GM06990 (cell line): ENCODE measurements around the gene TNFRSF8.
"Not testable (repeated sequence)": the region's sequence is repeated elsewhere in the genome, so short reads cannot be mapped to it uniquely, and the experiment has no call there.

Experiments used
- DNase-seq: peaks from one replicate; pipeline ENCODE4 v3.0.0-alpha.2; 2011; ENCODE audit not compliant: insufficient read length; ENCODE audit errors: extremely low read depth
- H3K27me3 ChIP-seq: replicated peaks from 2 replicates; pipeline ENCODE4 v1.6.0; 2011; ENCODE audit warnings: low read length; ENCODE audit not compliant: control insufficient read depth, insufficient read depth
- H3K36me3 ChIP-seq: 2 replicates; pipeline ENCODE4 v1.5.1; 2011; ENCODE audit warnings: low read length; ENCODE audit not compliant: control insufficient read depth, insufficient read depth
- H3K4me3 ChIP-seq: replicated peaks from 2 replicates; pipeline ENCODE4 v1.5.1; 2011; ENCODE audit warnings: low read depth, mild to moderate bottlenecking, control low read depth, low read length
- CTCF ChIP-seq: IDR thresholded peaks from 2 replicates; pipeline ENCODE4 v1.5.1; 2011; ENCODE audit warnings: low read length, control low read depth, mild to moderate bottlenecking, inconsistent platforms; ENCODE audit not compliant: insufficient read depth, poor library complexity, severe bottlenecking

Gene TNFRSF8

GRCh38 chr1:12035312-12035711 is 27.8 kb upstream of the TNFRSF8 start:
- TF ChIP-seq CTCF: no peak
- no peaks in the 10 kb centered on the region for H3K27me3 ChIP-seq
- no peak for DNase-seq
- H3K4me3 ChIP-seq: no peak overlapping the region
- H3K36me3 ChIP-seq: peaks cover 17% of the 10 kb centered on the region

GRCh38 chr1:12037486-12038355 is 25.4 kb upstream of the TNFRSF8 start:
- DNase-seq: no peak
- no peaks in the 10 kb centered on the region for H3K27me3 ChIP-seq
- no peak for TF ChIP-seq CTCF
- peaks cover 2% of the 10 kb centered on the region; the same call in 1 of the 2 replicates for H3K36me3 ChIP-seq
- no peak overlapping the region for H3K4me3 ChIP-seq

- DNase-seq: no peak
- TF ChIP-seq CTCF: no peak
- Histone ChIP-seq H3K36me3 (0 out of 2 replicates have a peak, but pooled peaks cover 2% of the 10 kb centered on the region), H3K4me3 (no peak overlapping the region), H3K27me3 (no peaks in the 10 kb centered on the region)
Observed at GRCh38 chr1:12038356-12039163, 24.5 kb upstream of the TNFRSF8 start.

- no peaks in the 10 kb centered on the region for H3K27me3 ChIP-seq
- 0 out of 2 replicates have a peak, but pooled peaks cover 2% of the 10 kb centered on the region for H3K36me3 ChIP-seq
- DNase-seq: no peak
- no peak for TF ChIP-seq CTCF
- H3K4me3 ChIP-seq: no peak overlapping the region
Observed at GRCh38 chr1:12039164-12039525, 24.0 kb upstream of the TNFRSF8 start.

GRCh38 chr1:12039824-12040456 is 23.2 kb upstream of the TNFRSF8 start:
- H3K36me3 ChIP-seq, H3K27me3 ChIP-seq, H3K4me3 ChIP-seq, DNase-seq: not testable (repeated sequence)
